ENCODE results near the gene OASL. TPM values are rescaled to one million over a fixed set of nuclear protein-coding genes. Genes with fewer than 3 reads are reported as not detected.
"Not testable (repeated sequence)": the region's sequence is repeated elsewhere in the genome, so short reads cannot be mapped to it uniquely, and the experiment has no call there.

Gene OASL
- 25.4 and 51.1 TPM in 2 replicates for total RNA-seq (2014; rRNA removed; shearing (Covaris generic); ENCODE audit: low replicate concordance)

- H3K36me3 ChIP-seq, result no peaks in the 10 kb centered on the region
- peak within 1 kb of the TSS; percentile 41 for H3K4me3 ChIP-seq
- H3K9me3 ChIP-seq, result no peaks in the 10 kb centered on the region
- no peaks in the 10 kb centered on the region for H3K27me3 ChIP-seq
- DNase-seq, result peak; percentile 57
These were observed at the start of gene OASL for GRCh38 chr12:121038861-121039668. TSS of gene OASL (minus strand) at chr12:121039246. CDS start at chr12:121038971, 275 bp downstream.

- H3K36me3 ChIP-seq, result no peaks in the 10 kb centered on the region
- no peak for DNase-seq
- no peaks in the 10 kb centered on the region for H3K27me3 ChIP-seq
These were observed 49.1 kb upstream of the OASL start for GRCh38 chr12:121088195-121088585.

GRCh38 chr12:121087467-121088194 is 48.6 kb upstream of the OASL start:
- Histone ChIP-seq H3K9me3 (no peaks in the 10 kb centered on the region), H3K4me3 (no peak overlapping the region), H3K36me3 (no peaks in the 10 kb centered on the region), H3K27me3 (no peaks in the 10 kb centered on the region)
- no peak for DNase-seq

More at GRCh38 chr12:121088195-121088585, 49.1 kb upstream of the OASL start:
- no peaks in the 10 kb centered on the region for H3K9me3 ChIP-seq
- H3K4me3 ChIP-seq, result no peak overlapping the region

GRCh38 chr12:121086781-121087295 is 47.8 kb upstream of the OASL start:
- no peaks in the 10 kb centered on the region for H3K36me3 ChIP-seq
- DNase-seq, result no peak
- no peaks in the 10 kb centered on the region for H3K9me3 ChIP-seq
- no peaks in the 10 kb centered on the region for H3K27me3 ChIP-seq
- no peak overlapping the region for H3K4me3 ChIP-seq

GRCh38 chr12:121085506-121086353 is 46.7 kb upstream of the OASL start:
- H3K36me3 ChIP-seq, result no peaks in the 10 kb centered on the region
- no peaks in the 10 kb centered on the region for H3K9me3 ChIP-seq
- H3K4me3 ChIP-seq, result no peak overlapping the region
- no peak for DNase-seq
- no peaks in the 10 kb centered on the region for H3K27me3 ChIP-seq

GRCh38 chr12:121085069-121085468 is 46.0 kb upstream of the OASL start:
- Histone ChIP-seq H3K36me3 (no peaks in the 10 kb centered on the region), H3K4me3 (no peak overlapping the region), H3K9me3 (no peaks in the 10 kb centered on the region), H3K27me3 (no peaks in the 10 kb centered on the region)
- DNase-seq, result no peak

GRCh38 chr12:121084229-121084628 is 45.2 kb upstream of the OASL start:
- H3K4me3 ChIP-seq, result no peak overlapping the region
- no peak for DNase-seq
- H3K9me3 ChIP-seq, result no peaks in the 10 kb centered on the region
- no peaks in the 10 kb centered on the region for H3K27me3 ChIP-seq
- H3K36me3 ChIP-seq, result no peaks in the 10 kb centered on the region

- Histone ChIP-seq H3K4me3 (no peak overlapping the region), H3K36me3 (no peaks in the 10 kb centered on the region), H3K27me3 (no peaks in the 10 kb centered on the region), H3K9me3 (no peaks in the 10 kb centered on the region)
- DNase-seq, result no peak
These were observed 41.9 kb upstream of the OASL start for GRCh38 chr12:121080909-121081308.

GRCh38 chr12:121079736-121080272 is 40.8 kb upstream of the OASL start:
- Histone ChIP-seq H3K36me3 (no peaks in the 10 kb centered on the region), H3K27me3 (no peaks in the 10 kb centered on the region), H3K9me3 (no peaks in the 10 kb centered on the region; the same call in 1 of the 2 replicates), H3K4me3 (no peak overlapping the region)
- DNase-seq, result no peak

GRCh38 chr12:121077440-121077839 is 38.4 kb upstream of the OASL start:
- not testable (repeated sequence) for DNase-seq, H3K4me3 ChIP-seq, H3K36me3 ChIP-seq, H3K27me3 ChIP-seq
- peaks cover 11% of the 10 kb centered on the region for H3K9me3 ChIP-seq

- not testable (repeated sequence) for H3K4me3 ChIP-seq, H3K27me3 ChIP-seq, H3K36me3 ChIP-seq, DNase-seq
- peaks cover 14% of the 10 kb centered on the region for H3K9me3 ChIP-seq
These were observed 36.9 kb upstream of the OASL start for GRCh38 chr12:121075911-121076310.

GRCh38 chr12:121072147-121072546 is 33.1 kb upstream of the OASL start:
- H3K9me3 ChIP-seq, result peaks cover 14% of the 10 kb centered on the region
- no peaks in the 10 kb centered on the region for H3K36me3 ChIP-seq
- H3K27me3 ChIP-seq, result no peaks in the 10 kb centered on the region
- no peak overlapping the region for H3K4me3 ChIP-seq
- DNase-seq, result no peak

- H3K27me3 ChIP-seq, result no peaks in the 10 kb centered on the region
- DNase-seq, result no peak
- peaks cover 13% of the 10 kb centered on the region for H3K9me3 ChIP-seq
- no peak overlapping the region for H3K4me3 ChIP-seq
- no peaks in the 10 kb centered on the region for H3K36me3 ChIP-seq
These were observed 30.2 kb upstream of the OASL start for GRCh38 chr12:121069206-121069605.

GRCh38 chr12:121065345-121065744 is 26.3 kb upstream of the OASL start:
- H3K27me3 ChIP-seq, result no peaks in the 10 kb centered on the region
- no peak for DNase-seq
- H3K36me3 ChIP-seq, result no peaks in the 10 kb centered on the region
- H3K9me3 ChIP-seq, result no peaks in the 10 kb centered on the region
- no peak overlapping the region for H3K4me3 ChIP-seq

GRCh38 chr12:121064586-121064985 is 25.5 kb upstream of the OASL start:
- H3K36me3 ChIP-seq, H3K9me3 ChIP-seq, H3K27me3 ChIP-seq, DNase-seq, H3K4me3 ChIP-seq: not testable (repeated sequence)

- DNase-seq, result no peak
These were observed 25.1 kb upstream of the OASL start for GRCh38 chr12:121064116-121064515.

More at GRCh38 chr12:121064116-121064515, 25.1 kb upstream of the OASL start:
- no peaks in the 10 kb centered on the region for H3K36me3 ChIP-seq
- no peaks in the 10 kb centered on the region for H3K9me3 ChIP-seq
- H3K27me3 ChIP-seq, result no peaks in the 10 kb centered on the region
- H3K4me3 ChIP-seq, result no peak overlapping the region

Data from MG63 (cell line).